ENCODE measurements around the gene PROX2. TPM values are rescaled to one million over a fixed set of nuclear protein-coding genes. Genes with fewer than 3 reads are reported as not detected.

PROX2 gene
- polyA plus RNA-seq, 1 donor (not counting 4 experiments of a cell fraction or from before 2014, with no cell fraction given), result not detected

GRCh38 chr14:74846968-74847665 is 28.8 kb downstream of the PROX2 start:
- dilution Hi-C loops (cut with MboI; ENCODE audit: extremely low pct_ligation_motif_present, low sequenced_read_pairs), result no loop called here
- Histone ChIP-seq H2AFZ (ENCODE audit: control insufficient read depth, low read length) (no peak overlapping the region), H3K4me3 (ENCODE audit: control insufficient read depth in 2 of 3, extremely low read depth in 1 of 3, insufficient read depth in 2 of 3, low read depth in 1 of 3, low read length in 3 of 3) (no peak overlapping the region), H3K9ac (ENCODE audit: control insufficient read depth, extremely low read depth, insufficient read depth, low read length) (no peak overlapping the region), H3K79me2 (ENCODE audit: control insufficient read depth, insufficient read depth, low read length) (no peaks in the 10 kb centered on the region), H3K4me1 (ENCODE audit: control insufficient read depth, extremely low read depth, insufficient read depth, low read length) (peaks cover 33% of the 10 kb centered on the region), H3K27me3 (ENCODE audit: control insufficient read depth, extremely low read depth, insufficient read depth, low read length) (no peaks in the 10 kb centered on the region), H4K20me1 (ENCODE audit: control insufficient read depth, extremely low read depth, insufficient read depth, low read length) (no peaks in the 10 kb centered on the region), H3K9me1 (ENCODE audit: control insufficient read depth, extremely low read depth, insufficient read depth, low read length) (no peaks in the 10 kb centered on the region), H3K27ac (ENCODE audit: control insufficient read depth, insufficient read depth, low read length) (no peak overlapping the region), H3K9me3 (ENCODE audit: control insufficient read depth, low read depth, low read length) (no peaks in the 10 kb centered on the region), H3K36me3 (ENCODE audit: control insufficient read depth in 2 of 2, extremely low read depth in 1 of 2, insufficient read depth in 2 of 2, low read length in 2 of 2) (no peaks in the 10 kb centered on the region), H3K4me2 (ENCODE audit: control insufficient read depth, extremely low read depth, insufficient read depth, low read depth, low read length) (no peak overlapping the region)
- no peak for TF ChIP-seq EZH2 (IDR thresholded peaks at IDR 0.05; ENCODE audit: low read length)
- TF ChIP-seq, protein P1, sequence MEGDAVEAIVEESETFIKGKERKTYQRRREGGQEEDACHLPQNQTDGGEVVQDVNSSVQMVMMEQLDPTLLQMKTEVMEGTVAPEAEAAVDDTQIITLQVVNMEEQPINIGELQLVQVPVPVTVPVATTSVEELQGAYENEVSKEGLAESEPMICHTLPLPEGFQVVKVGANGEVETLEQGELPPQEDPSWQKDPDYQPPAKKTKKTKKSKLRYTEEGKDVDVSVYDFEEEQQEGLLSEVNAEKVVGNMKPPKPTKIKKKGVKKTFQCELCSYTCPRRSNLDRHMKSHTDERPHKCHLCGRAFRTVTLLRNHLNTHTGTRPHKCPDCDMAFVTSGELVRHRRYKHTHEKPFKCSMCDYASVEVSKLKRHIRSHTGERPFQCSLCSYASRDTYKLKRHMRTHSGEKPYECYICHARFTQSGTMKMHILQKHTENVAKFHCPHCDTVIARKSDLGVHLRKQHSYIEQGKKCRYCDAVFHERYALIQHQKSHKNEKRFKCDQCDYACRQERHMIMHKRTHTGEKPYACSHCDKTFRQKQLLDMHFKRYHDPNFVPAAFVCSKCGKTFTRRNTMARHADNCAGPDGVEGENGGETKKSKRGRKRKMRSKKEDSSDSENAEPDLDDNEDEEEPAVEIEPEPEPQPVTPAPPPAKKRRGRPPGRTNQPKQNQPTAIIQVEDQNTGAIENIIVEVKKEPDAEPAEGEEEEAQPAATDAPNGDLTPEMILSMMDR (optimal IDR thresholded peaks at IDR 0.05 in 1 of 3, IDR thresholded peaks at IDR 0.05 in 1 of 3, conservative IDR thresholded peaks at IDR 0.05 in 1 of 3; ENCODE audit: extremely low read depth in 1 of 3, insufficient read depth in 2 of 3, low read length in 3 of 3), result no peak
- DNase-seq (ENCODE audit: low read depth, low spot score) (no peak), FAIRE-seq (no peak)

DNA sequence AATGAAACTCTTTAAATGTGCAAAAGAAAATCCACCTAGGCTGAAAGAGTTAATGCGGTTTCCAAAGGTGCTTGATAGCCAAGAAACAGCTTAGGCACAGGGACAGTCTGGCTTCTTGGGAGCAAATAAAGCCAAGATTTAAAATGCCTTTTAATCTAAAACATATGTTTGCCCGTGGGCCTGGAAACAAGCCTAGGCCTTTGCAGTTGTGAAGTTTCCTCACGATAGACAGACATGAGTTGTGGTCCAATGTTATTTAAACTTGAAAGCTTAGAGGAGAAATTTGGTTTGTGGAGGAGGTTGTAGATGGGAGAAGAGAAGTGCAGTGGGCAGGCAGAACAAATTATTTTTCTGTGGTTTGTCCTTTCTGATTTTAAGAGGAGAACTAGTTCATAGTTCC is 29.8 kb downstream of the PROX2 start:
- no peak overlapping the region for H3K4me3 ChIP-seq (ENCODE audit: control insufficient read depth in 2 of 3, extremely low read depth in 1 of 3, insufficient read depth in 2 of 3, low read depth in 1 of 3, low read length in 3 of 3)
- no peak overlapping the region for H3K4me2 ChIP-seq (ENCODE audit: control insufficient read depth, extremely low read depth, insufficient read depth, low read depth, low read length)
- no peak for TF ChIP-seq EZH2 (IDR thresholded peaks at IDR 0.05; ENCODE audit: low read length)
- TF ChIP-seq, protein P1 (optimal IDR thresholded peaks at IDR 0.05 in 1 of 3, IDR thresholded peaks at IDR 0.05 in 1 of 3, conservative IDR thresholded peaks at IDR 0.05 in 1 of 3; ENCODE audit: extremely low read depth in 1 of 3, insufficient read depth in 2 of 3, low read length in 3 of 3), result no peak
- DNase-seq (ENCODE audit: low read depth, low spot score), result no peak
- no peaks in the 10 kb centered on the region for H3K27me3 ChIP-seq (ENCODE audit: control insufficient read depth, extremely low read depth, insufficient read depth, low read length)
- no peak overlapping the region for H2AFZ ChIP-seq (ENCODE audit: control insufficient read depth, low read length)
- H3K9me3 ChIP-seq (ENCODE audit: control insufficient read depth, low read depth, low read length), result no peaks in the 10 kb centered on the region
- no peak for FAIRE-seq
- no peaks in the 10 kb centered on the region for H4K20me1 ChIP-seq (ENCODE audit: control insufficient read depth, extremely low read depth, insufficient read depth, low read length)
- no peaks in the 10 kb centered on the region for H3K36me3 ChIP-seq (ENCODE audit: control insufficient read depth in 2 of 2, extremely low read depth in 1 of 2, insufficient read depth in 2 of 2, low read length in 2 of 2)
- no peaks in the 10 kb centered on the region for H3K79me2 ChIP-seq (ENCODE audit: control insufficient read depth, insufficient read depth, low read length)
- peaks cover 33% of the 10 kb centered on the region for H3K4me1 ChIP-seq (ENCODE audit: control insufficient read depth, extremely low read depth, insufficient read depth, low read length)
- no peak overlapping the region for H3K27ac ChIP-seq (ENCODE audit: control insufficient read depth, insufficient read depth, low read length)
- no peak overlapping the region for H3K9ac ChIP-seq (ENCODE audit: control insufficient read depth, extremely low read depth, insufficient read depth, low read length)
- H3K9me1 ChIP-seq (ENCODE audit: control insufficient read depth, extremely low read depth, insufficient read depth, low read length), result no peaks in the 10 kb centered on the region
- dilution Hi-C loops (cut with MboI; ENCODE audit: extremely low pct_ligation_motif_present, low sequenced_read_pairs), result no loop called here
